HL-60 (cell line): ENCODE measurements around the gene BTG2.

ENCODE experiments used
- DNase-seq, 2 experiments: peaks; one replicate each; pipeline ENCODE4 v3.0.0-alpha.2; 2010 to 2020; ENCODE audit warnings: low read depth in 1 of 2, low spot score in 1 of 2
- H3K27ac ChIP-seq: fragments of 250-450 bp; sonication (Bioruptor Pico); replicated peaks from 2 replicates; pipeline ENCODE4 v1.5.1; 2020; ENCODE audit warnings: mild to moderate bottlenecking, moderate library complexity
- H3K27me3 ChIP-seq: fragments of 250-450 bp; sonication (Bioruptor Pico); 2 replicates; pipeline ENCODE4 v1.5.1; 2021; ENCODE audit warnings: mild to moderate bottlenecking, moderate library complexity; ENCODE audit not compliant: insufficient read depth, poor library complexity, severe bottlenecking
- H3K4me3 ChIP-seq: replicated peaks from 2 replicates; pipeline ENCODE4 v1.5.1; 2011; ENCODE audit warnings: mild to moderate bottlenecking, control low read depth, low read length; ENCODE audit not compliant: insufficient read depth
- CTCF ChIP-seq: IDR thresholded peaks from one replicate; pipeline ENCODE4 v1.5.1; 2011; ENCODE audit warnings: low read length, control low read depth, inconsistent platforms; ENCODE audit not compliant: insufficient read depth
- GABPA ChIP-seq: IDR thresholded peaks from 2 replicates; pipeline ENCODE4 v1.6.1; 2012; ENCODE audit warnings: low read depth
- POLR2AphosphoS5 ChIP-seq: IDR thresholded peaks from 2 replicates; pipeline ENCODE4 v1.6.1; 2012; ENCODE audit warnings: low read depth
- REST ChIP-seq: IDR thresholded peaks from 2 replicates; pipeline ENCODE4 v1.6.1; 2012; ENCODE audit warnings: low read depth; ENCODE audit not compliant: insufficient replicate concordance
- SPI1 ChIP-seq: IDR thresholded peaks from 2 replicates; pipeline ENCODE4 v1.6.1; 2012; ENCODE audit warnings: low read depth, mild to moderate bottlenecking, borderline replicate concordance

The BTG2 gene

DNA sequence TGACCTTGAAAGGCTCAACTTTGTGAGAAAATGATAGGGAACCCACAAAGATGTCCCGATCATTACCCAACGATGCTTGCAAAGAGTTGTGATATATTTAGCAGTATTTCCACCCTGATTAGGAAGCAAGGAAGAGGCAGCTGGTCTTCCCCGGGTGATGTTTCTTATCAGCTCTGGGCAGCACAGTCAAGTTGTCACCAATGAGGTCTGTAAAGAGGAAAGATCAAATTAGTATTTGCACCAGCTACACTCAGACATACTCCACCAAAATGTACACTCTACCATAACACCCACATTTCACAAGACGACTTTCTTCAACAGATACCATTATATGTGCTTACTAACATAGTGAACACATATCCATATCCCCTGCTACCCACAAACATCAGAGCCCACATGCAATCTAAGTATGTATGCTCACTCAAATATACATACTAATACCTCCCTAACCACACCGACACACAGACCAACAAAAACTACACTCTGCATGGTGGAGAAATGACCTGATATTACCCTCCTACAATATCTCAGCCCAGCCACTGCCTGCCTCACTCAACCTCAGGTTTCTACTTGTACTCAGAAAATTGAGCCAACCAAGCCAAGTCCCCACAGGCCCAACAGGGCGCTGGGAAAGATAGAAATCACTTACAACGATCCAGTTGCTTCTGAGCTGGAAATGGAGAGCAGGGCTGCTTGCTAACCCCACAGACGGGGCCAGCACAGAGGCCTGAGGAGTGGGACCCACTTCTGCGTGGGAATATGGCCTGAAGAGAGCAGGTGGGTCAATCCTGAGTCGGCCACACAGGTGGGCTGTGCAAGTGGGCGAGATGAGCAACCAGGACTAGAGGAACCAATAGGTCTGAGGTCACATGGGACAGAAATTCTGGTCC lies 4.6 kb upstream of the BTG2 start:
- DNase-seq: peak in 1 of 2 experiments; percentile 40
- Histone ChIP-seq H3K27ac (no peak overlapping the region), H3K4me3 (no peak overlapping the region), H3K27me3 (no peaks in the 10 kb centered on the region)
- TF ChIP-seq REST (no peak), CTCF (no peak), SPI1 (no peak), POLR2AphosphoS5 (peak; percentile 49; the same call in 1 of the 2 replicates), GABPA (no peak)

- Histone ChIP-seq H3K4me3 (no peak overlapping the region), H3K27ac (no peak overlapping the region), H3K27me3 (no peaks in the 10 kb centered on the region)
- no peak for TF ChIP-seq CTCF
- TF ChIP-seq GABPA: no peak
- TF ChIP-seq REST: no peak
- TF ChIP-seq SPI1: no peak
- no peak for TF ChIP-seq POLR2AphosphoS5
- no peak for DNase-seq
Measured at GRCh38 chr1:203301331-203301668, 4.0 kb upstream of the BTG2 start.

DNA sequence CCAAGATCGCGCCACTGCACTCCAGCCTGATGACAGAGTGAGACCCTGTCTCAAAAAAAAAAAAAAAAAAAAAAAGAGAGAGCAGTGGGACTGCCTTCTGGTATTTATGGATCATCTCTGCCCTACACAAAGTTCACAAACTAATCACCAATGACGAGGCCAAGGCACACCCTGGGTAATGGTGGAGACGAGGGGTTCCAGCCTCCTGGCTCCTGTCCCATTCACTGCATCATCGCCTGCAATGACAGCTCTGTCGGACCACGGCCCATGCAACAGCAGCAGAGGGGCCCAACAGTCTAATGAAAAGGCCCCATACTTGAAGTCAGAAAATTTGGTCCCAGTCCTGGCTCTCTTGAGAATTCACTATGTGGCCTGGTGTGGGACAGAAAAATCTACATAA lies 2.9 kb upstream of the BTG2 start:
- H3K27ac ChIP-seq: no peak overlapping the region
- no peak overlapping the region for H3K4me3 ChIP-seq
- TF ChIP-seq REST: no peak
- no peak for TF ChIP-seq CTCF
- no peak for TF ChIP-seq GABPA
- no peak for TF ChIP-seq POLR2AphosphoS5
- TF ChIP-seq SPI1: no peak
- DNase-seq: no peak
- no peaks in the 10 kb centered on the region for H3K27me3 ChIP-seq
